NCI-H446 treated with DMSO at 0.1 percent for 48 hours (cell line): Measurements from ENCODE around the gene CSK.

Experiments used
- DNase-seq: peaks from one replicate; lab custom pipeline; 2025; lab: John Stamatoyannopoulos, UW

CSK gene

GRCh38 chr15:74787251-74788041, 5.6 kb downstream of the CSK start:
- no peak for DNase-seq

- no peak for DNase-seq
These were observed 6.3 kb downstream of the CSK start for GRCh38 chr15:74788042-74788682.

GRCh38 chr15:74788683-74789151, 6.8 kb downstream of the CSK start:
- DNase-seq: no peak

- no peak for DNase-seq
These were observed 7.3 kb downstream of the CSK start for GRCh38 chr15:74789171-74789631.

- no peak for DNase-seq
These were observed 7.8 kb downstream of the CSK start for GRCh38 chr15:74789741-74790079.

GRCh38 chr15:74790080-74790916, 8.4 kb downstream of the CSK start:
- DNase-seq: no peak

- no peak for DNase-seq
These were observed 9.1 kb downstream of the CSK start for GRCh38 chr15:74791007-74791406.

GRCh38 chr15:74791667-74792066, 9.8 kb downstream of the CSK start:
- no peak for DNase-seq

GRCh38 chr15:74792227-74793016, 10.5 kb downstream of the CSK start:
- DNase-seq: no peak

- no peak for DNase-seq
These were observed 11.5 kb downstream of the CSK start for GRCh38 chr15:74793135-74794028.

GRCh38 chr15:74794248-74794969, 12.5 kb downstream of the CSK start:
- no peak for DNase-seq

- no peak for DNase-seq
These were observed 13.1 kb downstream of the CSK start for GRCh38 chr15:74794970-74795349.

- no peak for DNase-seq
These were observed 14.2 kb downstream of the CSK start for GRCh38 chr15:74795966-74796625.

- no peak for DNase-seq
These were observed 16.7 kb downstream of the CSK start for GRCh38 chr15:74798388-74799254.

- DNase-seq: no peak
These were observed 17.5 kb downstream of the CSK start for GRCh38 chr15:74799255-74799855.

- DNase-seq: no peak
These were observed 18.1 kb downstream of the CSK start for GRCh38 chr15:74799856-74800558.

- DNase-seq: no peak
These were observed 18.7 kb downstream of the CSK start for GRCh38 chr15:74800559-74801094.
